Measurements from ENCODE around the gene PLEKHO2.

The PLEKHO2 gene

DNA sequence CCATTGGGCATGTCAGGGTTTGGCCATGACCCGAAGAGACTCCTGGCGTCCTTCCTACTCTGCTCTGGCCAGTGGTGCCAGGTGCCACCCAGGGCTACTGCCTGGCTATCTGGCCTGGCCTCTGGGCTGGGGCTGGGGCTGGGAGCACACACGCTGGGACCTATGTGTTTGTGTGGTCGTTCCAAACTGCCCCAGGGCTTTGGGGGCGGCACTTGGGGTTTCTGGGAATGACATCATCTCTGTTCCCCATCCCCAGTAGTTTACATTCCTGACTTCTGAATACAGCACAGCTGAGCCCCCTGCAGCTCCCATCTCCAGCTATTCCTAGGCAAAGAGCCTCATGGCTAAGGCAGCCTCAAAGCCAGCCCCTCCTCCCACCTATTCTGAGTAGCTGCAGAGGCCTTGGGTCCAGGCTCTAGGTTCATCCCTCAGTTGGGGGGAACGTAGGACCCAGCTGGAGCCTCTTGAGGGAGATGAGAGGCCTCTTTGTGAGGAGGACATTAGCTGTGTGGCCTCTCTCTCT is 24.3 kb downstream of the PLEKHO2 start:
- H2BK5ac ChIP-seq (ENCODE audit: low read length), result peak overlapping the region; percentile 87
- H3K79me1 ChIP-seq (ENCODE audit: low read depth, low read length), result no peaks in the 10 kb centered on the region
- H3K27ac ChIP-seq (replicated peaks; ENCODE audit: low read length), result no peak overlapping the region
- H3K9ac ChIP-seq (ENCODE audit: low read depth, low read length, poor library complexity), result peak overlapping the region; percentile 17
- H3K23ac ChIP-seq (ENCODE audit: low read depth, low read length, poor library complexity), result peak overlapping the region; percentile 18
- peaks cover 10 to 46% of the 10 kb centered on the region in 2 donors for H3K36me3 ChIP-seq (replicated peaks in 1 of 2; ENCODE audit: control insufficient read depth in 2 of 2, insufficient read depth in 2 of 2, low read length in 2 of 2)
- H2AK5ac ChIP-seq (ENCODE audit: low read depth, low read length), result peak overlapping the region; percentile 82
- H3K14ac ChIP-seq (ENCODE audit: low read length), result no peak overlapping the region
- no peak overlapping the region for H3K4me3 ChIP-seq (ENCODE audit: low read length in 2 of 2)
- H2AFZ ChIP-seq (ENCODE audit: low read length), result no peak overlapping the region
- H3K9me3 ChIP-seq (replicated peaks in 1 of 2; ENCODE audit: control insufficient read depth in 2 of 2, insufficient read depth in 1 of 2, low read depth in 1 of 2, low read length in 2 of 2), result no peaks in the 10 kb centered on the region
- H3K27me3 ChIP-seq (ENCODE audit: control insufficient read depth in 3 of 3, insufficient read depth in 3 of 3, low read depth in 1 of 3, low read length in 3 of 3), result no peaks in the 10 kb centered on the region
- H2BK120ac ChIP-seq (ENCODE audit: low read depth, low read length), result peak overlapping the region; percentile 13
- H4K91ac ChIP-seq (ENCODE audit: low read depth, low read length, poor library complexity), result no peak overlapping the region
- peak overlapping the region; percentile 79 for H3K4ac ChIP-seq (ENCODE audit: low read length)
- H2BK15ac ChIP-seq (ENCODE audit: low read length), result peak overlapping the region; percentile 50
- no peak overlapping the region for H3K4me2 ChIP-seq (ENCODE audit: insufficient read depth, low read length, poor library complexity, severe bottlenecking)
- no peak overlapping the region for H2BK12ac ChIP-seq (ENCODE audit: low read length)
- DNase-seq (ENCODE audit: low spot score), result no peak
- H3K4me1 ChIP-seq (ENCODE audit: control insufficient read depth in 2 of 2, insufficient read depth in 1 of 2, low read depth in 1 of 2, low read length in 2 of 2), result peaks cover 13 to 22% of the 10 kb centered on the region in 2 donors
- peak overlapping the region; percentile 67 for H3K18ac ChIP-seq (ENCODE audit: low read length)
- H4K8ac ChIP-seq (ENCODE audit: low read depth, low read length), result peak overlapping the region; percentile 9
- no CpG with 5 or more reads among the region's 6 CpGs for WGBS, 2 donors (ENCODE audit: extremely low coverage in 2 of 2, insufficient read length in 2 of 2, insufficient replicate concordance in 1 of 2)

DNA sequence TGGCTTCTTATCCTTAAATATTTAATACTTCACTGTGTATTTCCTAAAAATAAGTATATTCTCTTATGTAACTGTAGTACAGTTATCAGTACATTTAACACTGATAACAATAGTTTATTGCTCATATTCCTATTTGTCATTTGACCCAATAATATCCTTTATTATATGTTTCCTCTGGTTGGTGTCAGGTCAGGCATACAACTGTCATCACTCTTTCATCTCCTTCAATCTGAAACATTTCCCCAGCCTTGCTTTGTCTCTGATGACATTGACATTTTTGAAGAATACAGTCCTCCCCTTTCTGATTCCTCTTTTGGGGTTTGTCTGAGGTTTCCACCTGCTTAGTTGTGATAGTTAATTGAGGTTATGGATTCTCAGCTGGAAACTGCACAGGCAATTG is 27.8 kb downstream of the PLEKHO2 start:
- H3K18ac ChIP-seq (ENCODE audit: low read length), result no peak overlapping the region
- H2BK5ac ChIP-seq (ENCODE audit: low read length), result no peak overlapping the region
- no peak overlapping the region for H3K27ac ChIP-seq (replicated peaks; ENCODE audit: low read length)
- no peak overlapping the region for H3K23ac ChIP-seq (ENCODE audit: low read depth, low read length, poor library complexity)
- H2AK5ac ChIP-seq (ENCODE audit: low read depth, low read length), result no peak overlapping the region
- H3K9ac ChIP-seq (ENCODE audit: low read depth, low read length, poor library complexity), result no peak overlapping the region
- H4K91ac ChIP-seq (ENCODE audit: low read depth, low read length, poor library complexity), result no peak overlapping the region
- no peak overlapping the region for H2BK15ac ChIP-seq (ENCODE audit: low read length)
- H3K4me2 ChIP-seq (ENCODE audit: insufficient read depth, low read length, poor library complexity, severe bottlenecking), result no peak overlapping the region
- H3K14ac ChIP-seq (ENCODE audit: low read length), result no peak overlapping the region
- H3K79me1 ChIP-seq (ENCODE audit: low read depth, low read length), result no peaks in the 10 kb centered on the region
- H3K4ac ChIP-seq (ENCODE audit: low read length), result no peak overlapping the region
- no peak for DNase-seq (ENCODE audit: low spot score)
- no peak overlapping the region for H2AFZ ChIP-seq (ENCODE audit: low read length)
- peaks cover 13 to 24% of the 10 kb centered on the region in 2 donors for H3K4me1 ChIP-seq (ENCODE audit: control insufficient read depth in 2 of 2, insufficient read depth in 1 of 2, low read depth in 1 of 2, low read length in 2 of 2)
- no peaks in the 10 kb centered on the region for H3K9me3 ChIP-seq (replicated peaks in 1 of 2; ENCODE audit: control insufficient read depth in 2 of 2, insufficient read depth in 1 of 2, low read depth in 1 of 2, low read length in 2 of 2)
- peaks cover 7 to 25% of the 10 kb centered on the region in 2 donors for H3K36me3 ChIP-seq (replicated peaks in 1 of 2; ENCODE audit: control insufficient read depth in 2 of 2, insufficient read depth in 2 of 2, low read length in 2 of 2)
- H3K27me3 ChIP-seq (ENCODE audit: control insufficient read depth in 3 of 3, insufficient read depth in 3 of 3, low read depth in 1 of 3, low read length in 3 of 3), result no peaks in the 10 kb centered on the region
- no peak overlapping the region for H3K4me3 ChIP-seq (ENCODE audit: low read length in 2 of 2)
- no peak overlapping the region for H2BK12ac ChIP-seq (ENCODE audit: low read length)
- no peak overlapping the region for H2BK120ac ChIP-seq (ENCODE audit: low read depth, low read length)
- no peak overlapping the region for H4K8ac ChIP-seq (ENCODE audit: low read depth, low read length)

DNA sequence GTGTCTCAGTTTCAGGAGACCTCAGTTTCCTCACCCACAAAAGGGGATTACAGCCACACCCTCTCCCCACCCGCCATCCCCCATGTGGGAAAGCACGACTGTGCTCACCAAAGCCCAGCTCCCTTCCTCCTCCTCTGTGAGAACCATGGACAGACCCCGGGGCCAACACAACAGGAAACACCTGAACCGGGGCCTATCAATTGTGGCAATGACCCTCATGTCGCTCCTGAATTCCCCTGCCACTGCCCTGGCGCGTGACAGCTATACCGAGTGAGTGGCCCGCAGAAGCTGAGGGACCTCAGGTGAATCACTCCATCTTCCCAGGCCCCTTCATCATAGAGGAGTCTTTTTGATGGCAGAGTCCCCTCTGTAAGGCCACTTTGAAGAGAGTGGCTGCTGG is 28.6 kb downstream of the PLEKHO2 start:
- H3K27me3 ChIP-seq (ENCODE audit: control insufficient read depth in 3 of 3, insufficient read depth in 3 of 3, low read depth in 1 of 3, low read length in 3 of 3), result no peaks in the 10 kb centered on the region
- H3K79me1 ChIP-seq (ENCODE audit: low read depth, low read length), result no peaks in the 10 kb centered on the region
- H2BK15ac ChIP-seq (ENCODE audit: low read length), result no peak overlapping the region
- peaks cover 13 to 30% of the 10 kb centered on the region in 2 donors for H3K4me1 ChIP-seq (ENCODE audit: control insufficient read depth in 2 of 2, insufficient read depth in 1 of 2, low read depth in 1 of 2, low read length in 2 of 2)
- H4K8ac ChIP-seq (ENCODE audit: low read depth, low read length), result no peak overlapping the region
- H3K4me3 ChIP-seq (ENCODE audit: low read length in 2 of 2), result no peak overlapping the region
- no peaks in the 10 kb centered on the region for H3K9me3 ChIP-seq (replicated peaks in 1 of 2; ENCODE audit: control insufficient read depth in 2 of 2, insufficient read depth in 1 of 2, low read depth in 1 of 2, low read length in 2 of 2)
- no peak overlapping the region for H3K23ac ChIP-seq (ENCODE audit: low read depth, low read length, poor library complexity)
- H3K9ac ChIP-seq (ENCODE audit: low read depth, low read length, poor library complexity), result no peak overlapping the region
- H3K18ac ChIP-seq (ENCODE audit: low read length), result no peak overlapping the region
- no peak overlapping the region for H3K4me2 ChIP-seq (ENCODE audit: insufficient read depth, low read length, poor library complexity, severe bottlenecking)
- no peak overlapping the region for H2BK120ac ChIP-seq (ENCODE audit: low read depth, low read length)
- DNase-seq (ENCODE audit: low spot score), result no peak
- H2BK12ac ChIP-seq (ENCODE audit: low read length), result no peak overlapping the region
- no peak overlapping the region for H2BK5ac ChIP-seq (ENCODE audit: low read length)
- no peak overlapping the region for H3K27ac ChIP-seq (replicated peaks; ENCODE audit: low read length)
- H3K4ac ChIP-seq (ENCODE audit: low read length), result no peak overlapping the region
- no peak overlapping the region for H3K14ac ChIP-seq (ENCODE audit: low read length)
- no CpG with 5 or more reads among the region's 9 CpGs for WGBS, 2 donors (ENCODE audit: extremely low coverage in 2 of 2, insufficient read length in 2 of 2, insufficient replicate concordance in 1 of 2)
- H3K36me3 ChIP-seq (replicated peaks in 1 of 2; ENCODE audit: control insufficient read depth in 2 of 2, insufficient read depth in 2 of 2, low read length in 2 of 2), result peaks cover 7 to 16% of the 10 kb centered on the region in 2 donors
- no peak overlapping the region for H2AFZ ChIP-seq (ENCODE audit: low read length)
- H4K91ac ChIP-seq (ENCODE audit: low read depth, low read length, poor library complexity), result no peak overlapping the region
- no peak overlapping the region for H2AK5ac ChIP-seq (ENCODE audit: low read depth, low read length)

DNA sequence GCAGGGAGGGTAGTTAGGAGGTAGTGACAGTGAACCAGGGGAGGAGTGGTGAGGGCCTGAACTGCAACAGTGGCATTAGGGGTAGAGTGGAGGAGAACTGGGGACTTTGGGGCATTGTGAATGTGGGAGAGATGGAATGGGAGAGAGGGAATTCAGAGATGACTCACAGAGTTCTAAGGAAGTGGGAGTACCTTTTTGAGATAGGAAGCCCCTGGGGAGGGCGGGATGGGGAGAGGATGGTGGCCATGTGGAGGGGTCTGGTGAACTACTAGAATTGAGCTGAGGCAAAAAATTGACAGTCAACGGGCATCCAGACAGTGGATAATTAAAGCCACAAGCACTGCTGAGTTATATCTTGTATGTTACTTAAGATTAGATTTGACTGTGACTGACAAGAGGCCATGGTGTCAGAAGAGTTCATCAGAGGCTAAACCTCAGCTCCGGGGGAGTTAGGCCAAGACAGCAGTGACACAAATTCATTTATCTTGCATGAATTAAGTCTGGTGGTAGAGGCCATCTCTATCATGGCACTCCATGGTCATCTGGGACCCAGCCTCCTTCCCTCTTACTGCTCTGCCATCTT is 34.0 kb downstream of the PLEKHO2 start:
- peak overlapping the region; percentile 44 for H2AK5ac ChIP-seq (ENCODE audit: low read depth, low read length)
- no peaks in the 10 kb centered on the region for H3K79me1 ChIP-seq (ENCODE audit: low read depth, low read length)
- no peak overlapping the region for H3K4me3 ChIP-seq (ENCODE audit: low read length in 2 of 2)
- no peak overlapping the region for H2BK120ac ChIP-seq (ENCODE audit: low read depth, low read length)
- no peaks in the 10 kb centered on the region for H3K36me3 ChIP-seq (replicated peaks in 1 of 2; ENCODE audit: control insufficient read depth in 2 of 2, insufficient read depth in 2 of 2, low read length in 2 of 2)
- no CpG with 5 or more reads among the region's 3 CpGs for WGBS, 2 donors (ENCODE audit: extremely low coverage in 2 of 2, insufficient read length in 2 of 2, insufficient replicate concordance in 1 of 2)
- H3K4me1 ChIP-seq (ENCODE audit: control insufficient read depth in 2 of 2, insufficient read depth in 1 of 2, low read depth in 1 of 2, low read length in 2 of 2), result peaks cover 0 to 14% of the 10 kb centered on the region in 2 donors
- H2BK5ac ChIP-seq (ENCODE audit: low read length), result no peak overlapping the region
- H3K9ac ChIP-seq (ENCODE audit: low read depth, low read length, poor library complexity), result no peak overlapping the region
- no peak overlapping the region for H3K18ac ChIP-seq (ENCODE audit: low read length)
- H4K91ac ChIP-seq (ENCODE audit: low read depth, low read length, poor library complexity), result no peak overlapping the region
- no peaks in the 10 kb centered on the region for H3K9me3 ChIP-seq (replicated peaks in 1 of 2; ENCODE audit: control insufficient read depth in 2 of 2, insufficient read depth in 1 of 2, low read depth in 1 of 2, low read length in 2 of 2)
- H3K23ac ChIP-seq (ENCODE audit: low read depth, low read length, poor library complexity), result no peak overlapping the region
- H3K14ac ChIP-seq (ENCODE audit: low read length), result no peak overlapping the region
- H2AFZ ChIP-seq (ENCODE audit: low read length), result no peak overlapping the region
- no peak overlapping the region for H3K4me2 ChIP-seq (ENCODE audit: insufficient read depth, low read length, poor library complexity, severe bottlenecking)
- no peak overlapping the region for H2BK15ac ChIP-seq (ENCODE audit: low read length)
- H4K8ac ChIP-seq (ENCODE audit: low read depth, low read length), result no peak overlapping the region
- H3K27me3 ChIP-seq (ENCODE audit: control insufficient read depth in 3 of 3, insufficient read depth in 3 of 3, low read depth in 1 of 3, low read length in 3 of 3), result no peaks in the 10 kb centered on the region
- no peak overlapping the region for H3K4ac ChIP-seq (ENCODE audit: low read length)
- H2BK12ac ChIP-seq (ENCODE audit: low read length), result no peak overlapping the region
- H3K27ac ChIP-seq (replicated peaks; ENCODE audit: low read length), result no peak overlapping the region
- DNase-seq (ENCODE audit: low spot score), result no peak
